ENCODE measurements around the gene FGF1.
A peak's percentile ranks its signal among the peaks of the same experiment; 100 is the strongest.

FGF1 gene

DNA sequence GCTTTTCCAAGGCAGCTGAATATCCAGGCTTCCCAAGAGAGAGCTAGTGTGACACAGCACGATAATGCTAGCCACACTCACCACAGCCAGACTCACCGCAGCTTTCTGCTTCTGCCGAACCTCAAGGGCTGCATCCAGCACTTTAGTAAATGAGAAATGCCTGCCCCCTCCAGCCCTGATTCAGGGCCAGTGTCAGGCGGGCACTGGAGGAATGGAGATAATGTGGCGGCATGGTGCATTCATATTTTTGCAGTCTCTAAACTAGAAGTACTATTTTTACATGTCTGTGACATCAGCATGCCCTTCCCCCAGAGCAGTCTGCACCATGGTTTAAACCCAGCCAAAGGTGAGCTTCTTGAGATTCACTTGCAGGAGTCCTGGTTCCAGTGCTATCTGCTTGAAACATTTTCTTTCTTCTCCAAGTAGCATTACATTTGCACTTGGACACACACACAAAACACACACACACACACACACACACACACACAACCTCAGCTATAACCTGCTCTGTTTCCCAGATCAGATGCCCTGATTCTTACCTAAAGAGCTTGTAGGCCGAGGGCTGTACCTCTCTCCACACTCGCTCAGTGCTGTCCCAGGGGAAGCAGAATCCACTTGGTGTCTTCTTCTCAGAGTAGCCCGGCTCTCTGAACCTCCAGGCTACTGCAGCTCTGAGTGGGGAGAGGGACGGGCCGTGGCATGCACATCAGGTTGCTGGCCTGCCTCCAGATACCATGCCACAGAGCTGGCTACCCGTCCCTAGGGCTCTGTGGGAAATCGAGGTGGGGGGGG lies at the start of gene FGF1:
TSS of gene FGF1 (minus strand) at position 673 of the 792 bp plus-strand sequence. CDS start 71,963 bp downstream, outside the sequence.
- no peak for DNase-seq

DNA sequence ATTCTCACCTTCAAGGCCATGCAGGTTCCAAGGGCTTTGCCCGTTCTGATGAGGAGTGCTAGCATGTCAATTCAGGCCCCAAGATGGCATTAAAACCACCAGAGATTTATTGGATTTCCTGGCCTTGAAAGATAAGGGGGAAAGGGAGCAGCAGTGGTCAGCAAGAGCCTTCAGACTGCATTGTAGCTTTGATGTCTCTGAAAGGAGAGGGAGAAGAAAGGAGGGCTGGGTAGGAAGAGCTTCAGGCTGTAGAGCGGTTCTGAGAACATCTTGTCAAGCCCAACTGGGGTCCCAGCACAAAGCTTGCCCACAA lies 41.8 kb upstream of the FGF1 start:
- DNase-seq, result peak; percentile 73

GRCh38 chr5:142726188-142726731 lies 40.4 kb upstream of the FGF1 start:
- peak; percentile 54 for DNase-seq

GRCh38 chr5:142725231-142726187 lies 39.6 kb upstream of the FGF1 start:
- peak; percentile 27 for DNase-seq

DNA sequence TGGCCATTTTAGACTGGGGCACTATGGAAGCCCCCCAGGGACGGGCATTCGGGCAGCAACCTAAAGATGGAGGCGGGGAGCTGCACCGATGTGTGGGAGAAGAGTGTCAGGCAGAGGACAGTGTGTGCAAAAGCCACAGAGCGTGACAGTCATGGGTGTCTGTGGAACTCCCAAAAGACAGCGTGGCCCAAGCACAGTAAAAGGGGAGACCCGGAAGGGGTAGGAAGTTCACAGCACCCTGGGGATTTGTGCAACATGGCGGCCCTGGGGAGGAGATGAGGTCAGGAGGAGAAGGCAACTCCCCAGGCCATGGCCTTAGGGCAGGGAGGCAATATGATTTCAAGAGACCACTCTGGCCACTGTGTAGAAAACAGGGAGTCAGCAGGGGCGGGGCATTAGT lies 38.9 kb upstream of the FGF1 start:
- no peak for DNase-seq

- no peak for DNase-seq
These were observed 37.0 kb upstream of the FGF1 start for GRCh38 chr5:142722896-142723295.

DNA sequence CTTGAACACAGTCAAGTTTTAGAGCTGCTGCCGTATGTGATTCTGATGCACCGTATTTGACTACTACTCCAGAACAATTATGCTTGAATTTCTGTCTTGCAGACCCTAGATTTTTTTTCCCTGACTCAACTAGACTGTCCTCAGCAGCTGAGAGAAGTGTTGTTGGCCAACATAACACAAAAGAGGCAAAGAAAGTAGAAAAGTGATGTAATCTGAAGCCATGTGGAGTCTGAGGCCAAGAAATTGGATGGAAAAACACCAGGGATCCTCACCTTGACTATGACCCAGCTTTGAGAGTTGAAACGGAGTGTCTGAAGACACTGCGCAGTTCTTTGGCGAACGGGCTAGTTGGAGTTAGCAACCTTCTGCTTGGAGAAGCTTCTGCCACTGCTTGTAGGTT lies 36.3 kb upstream of the FGF1 start:
- DNase-seq, result no peak

DNA sequence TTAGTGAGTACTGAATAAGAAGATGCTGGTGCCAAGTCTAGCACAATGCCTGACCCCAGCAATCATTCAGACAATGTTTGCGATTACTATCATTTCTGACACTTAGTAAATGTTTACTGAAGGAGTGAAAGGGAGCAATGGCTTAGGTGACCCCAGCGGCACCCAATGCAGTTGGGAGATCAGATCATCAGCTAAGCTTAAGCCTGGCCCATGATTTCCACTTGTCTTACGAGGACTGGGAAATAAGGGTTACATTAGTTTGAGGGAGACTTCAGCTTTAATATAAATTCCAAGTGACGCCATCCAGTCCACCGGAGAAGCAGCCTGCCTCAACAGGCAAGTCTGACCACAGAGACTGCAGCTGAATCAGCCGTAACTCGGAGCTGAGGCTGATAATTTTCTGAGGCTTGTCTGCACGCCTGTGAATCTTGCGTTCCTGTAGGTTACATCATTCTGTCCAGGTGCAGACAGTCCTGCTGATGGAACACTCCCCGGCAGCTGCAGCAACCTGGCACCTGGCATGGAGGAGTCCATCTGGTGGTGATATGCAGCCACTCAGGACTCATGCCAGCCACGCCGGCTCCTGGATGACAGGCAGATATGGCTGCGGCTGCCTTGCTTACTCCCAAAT lies 34.9 kb upstream of the FGF1 start:
- no peak for DNase-seq

DNA sequence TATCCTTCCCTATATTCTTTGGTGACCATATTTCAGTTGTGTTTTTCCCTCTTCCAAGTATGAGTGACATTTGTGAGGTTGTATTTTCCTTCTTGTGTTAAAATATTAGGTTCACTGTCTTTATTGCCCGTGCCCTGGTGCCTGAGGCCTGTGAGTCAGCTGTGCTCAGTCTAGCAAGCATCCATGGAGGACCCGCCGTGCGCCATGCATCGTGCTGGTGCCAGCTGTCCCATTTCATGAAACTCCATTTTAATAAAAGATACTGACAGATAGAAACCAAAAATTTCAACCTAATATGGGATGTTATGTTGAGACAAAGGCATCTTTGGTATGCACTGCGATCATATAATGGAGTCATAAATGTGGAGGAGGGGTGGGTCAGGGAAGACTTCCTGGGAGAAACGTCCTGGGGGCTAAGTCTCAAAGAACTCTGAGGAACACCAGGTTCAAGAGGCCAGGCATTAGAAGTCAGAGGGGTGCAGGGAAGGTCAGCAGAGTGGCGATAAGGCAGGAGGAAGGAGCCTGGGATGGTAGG lies 34.0 kb upstream of the FGF1 start:
- no peak for DNase-seq

DNA sequence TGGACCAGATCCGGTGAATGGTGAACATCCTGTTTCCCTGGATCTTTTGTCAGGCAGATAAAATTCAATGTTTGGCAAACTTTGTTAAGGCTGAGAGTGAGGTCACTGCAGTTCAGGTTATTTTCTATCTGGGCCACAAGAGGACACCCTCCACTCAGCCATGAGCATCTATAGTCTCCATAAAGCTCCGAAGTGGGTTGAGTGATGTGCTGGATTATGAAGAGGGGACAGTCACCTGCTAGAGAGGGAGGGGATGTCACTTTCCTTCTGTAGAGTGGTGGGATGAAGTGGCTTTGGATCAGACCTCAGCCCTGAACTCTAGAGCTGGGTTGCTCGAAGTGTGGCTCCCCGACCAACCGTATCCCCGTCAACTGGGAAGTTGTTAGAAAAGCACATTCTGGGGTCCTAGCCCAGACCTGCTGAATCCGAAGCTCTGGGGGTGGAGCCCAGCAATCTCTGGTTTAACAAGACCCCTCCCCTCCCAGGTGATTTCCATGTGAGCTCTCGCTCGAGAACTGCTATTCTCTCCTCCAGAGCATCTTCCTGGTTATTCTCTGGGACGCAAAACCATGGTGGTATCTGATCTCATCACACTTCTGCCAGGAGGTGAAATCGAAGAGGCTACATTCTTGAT lies 31.8 kb upstream of the FGF1 start:
- DNase-seq, result peak; percentile 71

GRCh38 chr5:142716963-142717362 lies 31.1 kb upstream of the FGF1 start:
- DNase-seq, result peak; percentile 80

- DNase-seq, result no peak
These were observed 29.4 kb upstream of the FGF1 start for GRCh38 chr5:142715291-142715690.

DNA sequence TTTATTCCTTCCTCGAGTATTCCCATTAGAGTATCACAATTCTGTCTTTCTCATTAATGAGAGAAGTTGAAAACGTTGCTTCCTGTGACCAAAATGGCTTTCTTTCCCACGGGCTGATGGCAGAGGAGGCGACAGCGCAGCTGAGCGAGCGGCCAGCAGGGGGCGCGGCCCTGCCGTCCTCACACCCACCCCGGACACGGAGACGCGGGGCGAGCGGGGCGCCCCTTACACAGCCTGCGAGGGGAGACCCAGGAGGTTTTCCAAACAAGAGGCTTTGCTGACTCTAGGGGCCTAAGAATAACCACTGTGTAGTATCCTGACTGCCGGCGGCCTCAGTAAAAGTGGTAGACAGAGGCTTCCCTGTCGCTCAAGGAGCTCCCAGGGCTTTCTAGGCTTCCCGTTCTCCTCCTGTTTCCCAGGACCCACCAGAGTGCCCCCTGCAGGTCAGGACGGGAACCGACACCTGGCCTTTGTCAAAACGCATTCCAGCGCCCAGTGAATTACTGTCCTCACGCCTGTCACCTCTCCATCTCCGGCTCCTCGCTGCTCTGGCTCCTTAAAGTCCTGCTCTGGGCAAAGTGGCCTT lies 27.3 kb upstream of the FGF1 start:
- peak; percentile 94 for DNase-seq

DNA sequence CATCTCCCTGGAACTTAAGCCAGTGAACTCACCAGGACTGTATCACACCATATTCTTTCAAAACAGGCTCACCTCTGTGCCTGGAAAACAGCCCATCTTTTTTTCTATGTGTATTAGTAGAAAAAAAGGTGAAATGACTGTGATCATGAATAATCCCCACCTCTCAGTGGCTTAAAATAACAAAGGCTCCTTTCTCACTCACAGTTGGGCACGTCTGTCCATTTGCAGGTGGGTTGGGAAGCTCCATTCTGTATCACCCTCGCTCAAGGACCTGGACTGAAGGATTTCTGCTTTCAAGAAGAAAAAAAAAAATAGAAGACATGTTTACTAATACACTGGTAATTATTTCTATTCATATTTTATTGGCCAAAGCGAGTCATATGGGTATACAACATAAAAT lies 17.3 kb upstream of the FGF1 start:
- no peak for DNase-seq

GRCh38 chr5:142701673-142702311 lies 15.9 kb upstream of the FGF1 start:
- no peak for DNase-seq

DNA sequence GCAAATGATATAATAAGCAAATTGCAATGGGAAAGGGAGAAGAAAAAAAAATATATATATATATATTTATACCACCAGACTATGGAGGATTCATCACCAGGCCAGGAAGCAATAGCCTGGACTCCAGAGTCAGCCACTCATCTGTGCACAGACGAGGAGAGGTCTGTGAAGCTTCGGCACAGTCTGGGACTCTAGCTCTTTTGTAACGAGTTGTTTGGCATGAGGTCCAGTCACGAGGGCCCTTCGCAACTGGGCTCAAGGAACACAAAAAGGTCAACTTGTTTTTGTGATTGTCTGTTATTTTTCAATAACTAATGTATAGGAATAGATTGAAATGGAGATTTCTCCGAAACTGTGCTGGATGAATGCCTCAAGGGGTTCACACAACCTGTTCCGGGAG lies 14.7 kb upstream of the FGF1 start:
- no peak for DNase-seq

DNA sequence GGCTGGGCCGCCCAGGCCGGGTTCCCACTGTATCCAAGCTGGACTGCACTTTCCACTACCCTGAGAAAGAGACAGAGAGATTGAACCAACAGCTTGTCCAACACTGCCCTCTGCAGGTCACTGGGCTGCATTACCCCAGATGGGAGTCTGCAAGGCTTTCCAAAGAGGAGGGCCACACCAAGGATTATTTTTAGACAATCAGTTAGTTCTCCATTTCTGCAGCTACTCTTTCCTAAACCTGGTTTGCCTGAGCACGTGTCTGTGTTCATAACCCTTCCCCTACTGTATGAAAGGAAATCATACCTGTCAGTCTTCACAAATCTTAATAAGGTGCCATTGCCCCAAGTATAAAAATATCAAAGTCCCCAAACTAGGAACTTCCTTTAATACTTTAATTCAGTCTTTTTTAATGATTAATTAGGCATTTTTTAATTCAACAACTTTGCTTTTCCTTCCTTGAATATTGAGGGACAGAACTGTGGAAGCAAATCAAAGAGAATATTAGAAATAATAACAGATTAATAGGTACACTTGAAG lies 13.4 kb upstream of the FGF1 start:
- peak; percentile 90 for DNase-seq

- no peak for DNase-seq
These were observed 12.7 kb upstream of the FGF1 start for GRCh38 chr5:142698447-142699183.

DNA sequence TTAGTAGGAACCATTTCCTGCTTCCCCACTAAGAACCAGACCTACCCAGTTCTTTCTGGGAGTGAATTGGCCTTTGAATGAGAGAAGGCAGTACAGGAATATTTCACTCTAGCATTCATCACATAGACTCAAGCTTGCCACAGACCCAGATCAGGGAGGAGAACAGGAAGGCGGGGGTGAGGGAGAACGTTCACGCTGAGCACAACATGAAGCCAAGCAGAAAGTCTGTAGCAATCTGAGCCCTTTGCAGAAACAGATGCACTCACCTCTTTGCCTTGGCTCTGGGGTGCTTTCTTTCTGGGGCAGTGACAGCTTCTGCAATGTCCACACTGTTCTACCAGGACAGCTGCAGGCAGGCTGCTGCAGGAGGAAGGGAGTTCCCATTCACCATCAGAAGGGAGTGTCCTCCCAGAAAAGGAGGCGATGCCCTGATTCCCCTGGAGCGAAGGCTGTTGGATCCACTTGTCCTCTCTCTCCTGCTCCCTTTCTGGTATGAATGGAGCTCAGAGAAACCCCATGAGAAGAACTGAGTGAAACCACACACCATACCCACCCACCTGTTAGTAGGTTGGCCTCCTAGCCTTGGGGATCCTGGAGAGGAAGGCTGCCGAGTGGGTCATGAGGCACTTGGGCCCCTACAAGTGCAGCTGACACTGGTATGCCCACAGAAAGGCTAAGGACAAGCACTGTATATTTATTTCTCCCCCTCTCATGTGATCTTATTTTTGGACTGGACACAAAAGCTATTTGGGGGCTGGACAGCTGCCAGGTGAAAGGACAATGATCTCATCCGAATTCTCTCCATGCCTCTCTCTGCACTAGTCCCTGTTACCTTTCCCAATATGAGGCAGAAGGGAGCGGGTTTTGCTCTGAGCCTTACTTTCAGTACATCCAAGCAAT lies 11.7 kb upstream of the FGF1 start:
- DNase-seq, result no peak

Measured in hematopoietic multipotent progenitor cell treated with erythropoietin and hydrocortisone succinate and interleukin-3 and kit ligand, for 4 days (in vitro differentiated cells).